Ramos (cell line): Measurements from ENCODE around the gene ZSWIM1.

Experiments
- in situ Hi-C: fragments of 300-500 bp; cut with MboI; formaldehyde crosslinking; loops from one replicate; pipeline ENCODE4 v1.14.3; 2022; ENCODE audit warnings: low sequenced_read_pairs; ENCODE audit not compliant: unreplicated experiment

Gene ZSWIM1

DNA sequence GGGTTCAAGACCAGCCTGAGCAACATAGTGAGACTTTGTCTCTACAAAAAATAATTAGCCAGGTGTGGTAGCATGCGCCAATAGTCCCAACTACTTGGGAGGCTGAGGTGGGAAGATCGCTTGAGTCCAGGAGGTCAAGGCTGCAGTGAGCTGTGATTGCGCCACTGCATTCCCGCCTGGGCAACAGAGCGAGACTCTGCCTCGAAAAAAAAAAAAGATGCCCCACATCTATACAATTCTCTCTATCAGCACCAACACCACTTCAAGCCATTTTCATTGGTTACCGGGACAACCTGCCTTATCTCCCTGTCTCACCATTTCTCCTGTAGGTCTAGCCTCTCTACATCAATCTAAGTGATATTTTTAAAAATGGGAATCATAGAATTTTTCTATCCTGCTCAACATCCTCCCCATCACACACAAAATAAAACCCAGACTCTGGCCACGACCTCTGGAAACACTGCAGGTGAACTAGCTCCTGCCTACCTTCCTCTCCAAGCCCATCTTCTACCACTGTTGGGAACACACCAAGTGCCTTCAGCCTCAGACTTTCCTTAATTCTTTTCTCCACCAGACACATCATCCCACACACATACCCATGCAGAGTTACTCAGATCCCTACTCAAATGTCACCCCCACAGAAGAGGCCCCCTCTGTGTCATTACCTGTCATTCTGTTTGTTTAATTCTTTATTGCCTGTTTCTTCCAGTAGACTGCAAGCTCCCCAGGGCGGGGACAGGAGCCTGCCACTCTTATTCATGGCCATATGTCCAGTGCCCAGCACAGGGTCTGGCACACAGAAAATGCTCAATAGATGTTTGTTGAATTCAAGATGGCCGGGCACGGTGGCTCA is 40.5 kb downstream of the ZSWIM1 start:
- in situ Hi-C loops: loop anchor here (10.0 kb wide), 1 partner anchor 57 kb away; no protein-coding TSS in a partner anchor

DNA sequence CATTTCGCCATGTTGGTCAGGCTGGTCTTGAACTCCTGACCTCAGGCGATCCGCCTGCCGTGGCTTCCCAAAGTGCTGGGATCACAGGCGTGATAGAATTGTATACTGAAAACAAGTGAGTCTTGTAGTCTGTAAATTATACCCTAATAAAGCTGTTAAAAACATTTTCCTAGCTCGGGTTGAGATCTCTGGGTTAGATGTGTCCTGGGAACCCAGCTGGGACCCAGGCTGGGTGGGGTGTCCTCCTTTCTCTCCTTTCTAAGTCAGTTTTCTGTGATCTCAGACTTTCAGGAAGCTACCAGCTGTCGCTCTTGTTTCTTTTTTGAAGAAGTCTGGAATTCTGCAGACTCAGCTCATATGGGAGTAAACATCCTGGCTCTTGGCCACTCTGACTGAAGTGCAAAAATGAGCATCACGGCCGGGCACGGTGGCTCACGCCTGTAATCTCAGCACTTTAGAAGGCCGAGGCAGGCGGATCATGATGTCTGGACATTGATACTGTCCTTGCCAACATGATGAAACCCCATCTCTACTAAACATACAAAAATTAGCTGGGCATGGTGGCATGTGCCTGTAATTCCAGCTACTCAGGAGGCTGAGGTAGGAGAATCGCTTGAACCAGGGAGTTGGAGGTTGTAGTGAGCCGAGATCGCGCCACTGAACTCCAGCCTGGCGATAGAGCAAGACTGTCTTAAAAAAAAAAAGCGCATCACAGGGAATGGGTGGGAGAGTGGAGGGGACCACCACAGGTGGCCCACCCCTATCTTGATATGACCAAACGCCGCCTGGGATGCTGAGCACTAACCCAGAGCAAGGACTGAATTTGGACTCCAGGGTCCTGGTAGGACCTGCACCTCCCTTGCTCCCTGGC is 43.6 kb downstream of the ZSWIM1 start:
- in situ Hi-C loops: loop anchor here (10.0 to 25.0 kb wide), 2 partner anchors 60 to 112 kb away; partner anchors contain the start of gene UBE2C

DNA sequence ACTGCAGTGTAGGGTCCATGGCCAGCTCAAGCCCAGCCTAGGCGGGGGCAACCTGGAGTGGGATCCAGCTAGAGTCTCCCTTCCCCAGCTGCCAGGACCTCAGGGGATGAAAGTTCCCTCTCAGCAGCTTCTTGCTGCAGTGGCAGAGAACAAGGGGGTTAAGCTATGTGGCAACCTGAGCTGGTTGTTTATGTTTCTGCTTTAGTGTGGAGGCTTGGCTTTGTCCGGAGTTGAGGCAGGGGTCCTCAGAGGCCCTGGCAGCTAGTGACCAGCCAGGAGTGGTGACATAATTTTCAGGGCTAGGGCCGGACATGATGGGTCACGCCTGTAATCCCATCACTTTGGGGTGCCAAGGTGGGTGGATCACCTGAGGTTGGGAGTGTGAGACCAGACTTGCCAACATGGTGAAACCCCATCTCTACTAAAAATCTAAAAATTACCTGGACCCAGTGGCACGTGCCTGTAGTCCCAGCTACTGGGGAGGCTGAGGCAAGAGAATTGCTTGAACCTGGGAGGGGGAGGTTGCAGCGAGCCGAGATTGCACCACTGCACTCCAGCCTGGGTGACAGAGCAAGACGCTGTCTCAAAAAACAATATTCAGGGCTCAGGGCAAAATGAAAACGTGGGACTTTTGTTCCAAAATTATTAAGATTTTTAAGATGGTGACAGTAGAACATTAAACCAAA is 44.9 kb downstream of the ZSWIM1 start:
- in situ Hi-C loops: loop anchor here (10.0 to 25.0 kb wide), 2 partner anchors 61 to 114 kb away; partner anchors contain the start of gene UBE2C

DNA sequence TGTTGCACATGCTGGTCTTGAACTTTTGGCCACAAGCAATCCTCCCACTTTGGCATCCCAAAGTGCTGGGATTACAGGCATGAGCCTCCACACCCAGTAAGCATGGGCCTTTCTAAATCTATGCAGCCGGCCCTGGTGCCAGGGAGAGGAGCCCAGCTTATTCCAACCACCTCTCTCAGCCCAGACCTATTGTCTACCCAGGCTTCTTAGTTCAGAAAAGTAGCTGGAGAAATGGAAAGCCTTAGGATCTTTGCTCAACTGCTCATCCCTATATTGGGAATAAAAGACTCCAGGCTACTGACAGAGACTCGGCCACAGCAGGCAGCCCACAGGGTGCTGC is 45.7 kb downstream of the ZSWIM1 start:
- in situ Hi-C loops: loop anchor here (10.0 to 25.0 kb wide), 2 partner anchors 62 to 114 kb away; partner anchors contain the start of gene UBE2C

DNA sequence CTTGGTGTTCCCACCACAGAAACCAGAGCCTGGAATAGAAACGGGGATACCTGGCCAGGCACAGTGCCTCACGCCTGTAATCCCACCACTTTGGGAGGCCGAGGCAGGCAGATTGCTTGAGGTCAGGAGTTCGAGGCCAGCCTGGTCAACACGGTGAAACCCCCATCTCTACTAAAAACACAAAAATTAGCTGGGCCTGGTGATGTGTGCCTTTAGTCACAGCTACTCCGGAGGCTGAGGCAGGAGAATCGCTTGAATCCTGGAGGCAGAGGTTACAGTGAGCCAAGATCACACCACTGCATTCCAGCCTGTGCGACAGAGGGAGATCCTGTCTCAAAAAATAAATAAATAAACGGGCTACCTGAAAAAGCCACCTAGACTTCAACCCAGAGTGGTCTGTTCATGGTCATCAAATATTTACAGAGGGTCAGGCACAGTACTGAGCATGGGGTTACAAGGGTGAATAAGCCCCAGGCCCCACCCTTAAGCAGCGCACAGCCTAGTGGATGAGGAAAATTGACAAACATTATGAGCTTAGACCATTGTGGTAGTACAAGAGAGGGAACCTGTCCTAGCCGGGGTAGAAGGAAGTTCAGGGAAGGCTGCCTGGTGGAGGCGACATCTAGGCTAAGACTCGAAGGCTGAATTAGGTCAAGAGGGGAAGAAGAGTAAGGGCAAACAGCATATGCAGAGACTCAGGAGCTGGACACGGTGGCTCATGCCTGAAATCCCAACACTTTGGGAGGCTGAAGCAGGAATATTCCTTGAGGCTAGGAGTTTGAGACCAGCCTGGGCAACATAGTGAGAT is 46.2 kb downstream of the ZSWIM1 start:
- in situ Hi-C loops: loop anchor here (10.0 to 25.0 kb wide), 2 partner anchors 62 to 115 kb away; partner anchors contain the start of gene UBE2C

DNA sequence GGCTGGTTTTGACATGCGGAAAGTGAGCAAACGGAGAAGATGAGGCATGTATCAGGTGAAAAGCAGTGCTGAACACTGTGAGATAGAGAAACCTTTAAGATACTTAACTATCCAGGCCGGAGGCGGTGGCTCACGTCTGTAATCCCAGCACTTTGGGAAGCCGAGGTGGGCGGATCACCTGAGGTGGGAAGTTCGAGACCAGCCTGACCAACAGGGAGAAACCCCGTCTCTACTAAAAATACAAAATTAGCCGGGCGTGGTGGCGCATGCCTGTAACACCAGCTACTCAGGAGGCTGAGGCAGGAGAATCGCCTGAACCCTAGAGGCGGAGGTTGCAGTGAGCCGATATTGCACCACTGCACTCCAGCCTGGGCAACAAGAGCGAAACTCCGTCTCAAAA is 50.7 kb downstream of the ZSWIM1 start:
- in situ Hi-C loops: loop anchor here (25.0 kb wide), 1 partner anchor 119 kb away; the partner anchor contains the start of gene UBE2C

DNA sequence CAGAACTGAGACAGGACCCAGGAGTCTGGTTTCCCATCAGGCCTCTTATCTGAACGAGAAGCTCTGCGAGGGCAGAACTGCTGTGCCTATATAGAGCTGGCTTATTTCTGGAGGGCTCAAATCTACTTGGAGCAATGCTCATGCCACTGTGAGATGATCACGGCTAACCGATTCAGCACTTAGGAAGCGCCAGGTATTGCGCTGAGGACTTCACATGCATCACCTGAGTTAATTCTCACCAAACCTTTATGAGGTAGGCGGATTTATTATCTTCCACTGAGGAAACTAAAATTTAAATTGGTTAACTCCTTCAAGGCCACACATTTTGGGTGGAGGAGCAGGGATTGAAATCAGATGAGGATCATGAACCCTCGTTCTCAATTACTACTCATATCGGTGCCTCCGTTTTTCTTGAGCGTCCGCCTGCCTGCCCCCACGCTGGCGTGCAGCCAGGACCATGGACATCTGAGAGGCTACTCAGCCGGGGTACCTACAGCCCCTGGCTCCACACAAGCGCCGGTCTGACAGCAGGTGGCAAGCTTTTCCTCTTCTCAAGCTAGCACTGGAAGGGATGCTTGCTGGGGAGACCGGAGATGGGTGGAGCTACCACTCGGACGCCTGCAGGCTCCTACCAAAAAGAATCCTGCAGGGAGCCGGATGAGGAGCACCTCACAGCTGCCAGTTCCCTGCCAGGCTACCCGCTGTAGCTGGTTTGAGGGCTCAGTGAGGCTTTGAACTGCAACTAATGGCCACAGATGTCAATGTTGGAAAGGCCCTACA is 52.4 kb downstream of the ZSWIM1 start:
- in situ Hi-C loops: loop anchor here (25.0 kb wide), 1 partner anchor 121 kb away; the partner anchor contains the start of gene UBE2C

DNA sequence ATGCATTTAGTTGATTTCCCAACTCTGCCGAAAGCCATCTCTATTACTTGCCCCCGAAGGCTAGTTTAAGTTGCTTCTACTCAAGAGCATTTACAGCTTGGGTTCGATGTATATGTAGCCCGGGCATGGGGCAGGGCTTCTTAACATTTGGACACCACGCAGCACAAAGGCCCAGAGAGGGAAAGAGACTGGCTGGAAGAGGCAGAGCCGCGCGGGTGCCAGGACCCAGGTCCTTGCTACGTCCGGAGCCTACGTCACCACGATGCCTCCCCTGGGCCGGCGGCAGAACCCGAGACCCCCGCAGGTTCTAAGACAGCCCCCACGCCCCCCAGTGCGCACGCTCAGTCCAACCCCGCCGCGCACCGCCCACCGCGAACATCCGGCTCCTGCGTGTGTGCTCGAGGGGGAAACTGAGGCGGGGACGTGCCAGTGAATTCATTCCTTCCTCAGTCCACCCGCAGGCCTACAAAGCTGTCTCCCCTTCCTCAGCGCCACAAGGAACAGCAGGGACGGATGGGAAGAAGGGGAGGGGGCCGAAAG is 53.1 kb downstream of the ZSWIM1 start:
- in situ Hi-C loops: loop anchor here (25.0 kb wide), 1 partner anchor 122 kb away; the partner anchor contains the start of gene UBE2C
